GM21619 (cell line): ENCODE data around the gene BLOC1S2.
"Not testable (repeated sequence)": the region's sequence is repeated elsewhere in the genome, so short reads cannot be mapped to it uniquely, and the experiment has no call there.

Source experiments
- ATAC-seq: cut with Tn5 transposase; IDR thresholded peaks from one replicate; pipeline ENCODE4 v1.9.1; 2021; ENCODE audit not compliant: unreplicated experiment

BLOC1S2 gene

DNA sequence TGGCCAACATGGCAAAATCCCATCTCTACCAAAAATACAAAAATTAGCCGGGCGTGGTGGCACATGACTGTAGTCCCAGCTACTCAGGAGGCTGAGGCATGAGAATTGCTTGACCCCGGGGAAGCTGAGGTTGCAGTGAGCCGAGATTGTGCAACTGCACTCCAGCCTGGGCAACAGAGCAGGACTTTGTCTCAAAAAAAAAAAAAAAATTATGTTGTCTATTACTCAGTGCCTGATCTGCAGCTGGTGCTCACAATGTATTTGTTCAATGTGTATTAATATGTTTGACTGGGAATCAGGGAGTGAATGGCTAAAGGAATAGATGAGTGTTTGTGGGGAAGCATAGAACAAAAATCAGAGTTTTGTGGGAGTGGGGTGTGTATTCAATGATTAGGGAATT is 5.8 kb upstream of the BLOC1S2 start:
- ATAC-seq, result not testable (repeated sequence)

DNA sequence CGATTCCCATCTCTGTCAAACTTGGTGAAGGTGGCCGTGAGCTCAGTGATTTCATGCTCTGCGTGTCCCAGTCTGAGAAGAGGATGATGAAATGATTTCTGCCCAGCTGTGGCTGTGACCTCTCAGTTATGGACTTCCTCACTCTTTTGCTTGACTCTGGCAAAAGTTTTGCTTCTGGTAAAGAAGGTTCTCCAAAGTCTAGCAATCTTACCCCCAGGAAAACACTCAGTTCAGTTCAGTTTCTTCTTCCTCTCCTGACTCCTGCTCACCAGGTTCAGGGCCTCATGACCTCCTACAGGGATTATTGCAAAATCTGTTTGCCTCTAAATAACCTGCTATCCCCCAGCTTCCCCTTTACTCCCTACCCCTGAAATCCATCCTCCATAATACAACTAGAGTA is 4.9 kb upstream of the BLOC1S2 start:
- ATAC-seq, result no peak

DNA sequence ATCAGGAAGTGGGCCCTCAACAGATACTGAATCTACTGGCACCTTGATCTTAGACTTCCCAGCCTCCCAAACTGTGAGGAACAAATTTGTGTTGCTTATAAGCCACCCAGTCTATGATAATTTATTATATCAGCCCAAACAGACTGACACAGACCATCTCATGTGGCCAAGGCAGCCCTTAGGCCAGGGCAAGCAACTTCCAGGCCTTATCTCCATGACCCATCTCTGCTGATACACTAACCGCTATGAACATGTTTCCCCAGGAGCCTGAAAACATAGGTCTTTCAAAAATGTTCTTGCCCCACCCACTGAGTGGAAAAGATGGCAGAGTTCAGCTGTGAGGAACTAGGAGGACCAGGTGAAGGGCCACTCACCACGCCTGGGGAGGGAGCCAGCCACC is 3.2 kb upstream of the BLOC1S2 start:
- no peak for ATAC-seq

DNA sequence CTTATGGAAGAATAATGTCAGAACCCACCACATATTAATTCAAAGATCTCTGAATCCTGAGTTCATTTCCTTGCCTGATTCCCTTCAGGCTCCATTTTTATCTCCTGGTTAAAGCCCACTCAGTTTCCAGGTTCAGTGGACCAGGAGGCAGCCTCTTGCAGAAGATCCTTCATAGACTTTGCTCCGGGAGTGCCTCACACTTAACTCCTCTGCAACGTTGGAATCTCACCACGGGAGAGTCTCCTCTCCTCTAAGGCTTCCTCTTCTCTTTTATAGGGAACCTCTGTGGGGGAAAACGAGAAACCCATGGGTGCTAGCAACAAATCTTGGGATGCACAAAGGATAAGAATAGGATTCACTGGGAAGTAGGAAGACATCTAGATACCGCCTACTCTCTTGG is 1.7 kb upstream of the BLOC1S2 start:
- ATAC-seq, result no peak

DNA sequence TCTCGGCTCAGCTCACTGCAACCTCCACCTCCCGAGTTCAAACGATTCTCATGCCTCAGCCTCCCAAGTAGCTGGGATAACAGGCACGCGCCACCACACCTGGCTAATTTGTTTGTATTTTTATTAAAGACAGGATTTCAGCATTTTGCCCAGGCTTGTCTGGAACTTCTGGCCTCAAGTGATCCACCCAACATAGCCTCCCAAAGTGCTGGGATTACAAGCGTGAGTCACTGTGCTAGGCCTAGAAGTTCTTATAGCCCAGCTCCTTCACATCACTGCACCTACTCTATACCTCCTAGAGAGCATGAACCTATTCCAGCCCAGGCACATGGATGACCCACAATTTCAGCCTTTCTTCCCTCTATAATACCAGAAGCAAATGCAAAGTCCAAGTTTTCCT is 1.3 kb upstream of the BLOC1S2 start:
- ATAC-seq, result no peak

DNA sequence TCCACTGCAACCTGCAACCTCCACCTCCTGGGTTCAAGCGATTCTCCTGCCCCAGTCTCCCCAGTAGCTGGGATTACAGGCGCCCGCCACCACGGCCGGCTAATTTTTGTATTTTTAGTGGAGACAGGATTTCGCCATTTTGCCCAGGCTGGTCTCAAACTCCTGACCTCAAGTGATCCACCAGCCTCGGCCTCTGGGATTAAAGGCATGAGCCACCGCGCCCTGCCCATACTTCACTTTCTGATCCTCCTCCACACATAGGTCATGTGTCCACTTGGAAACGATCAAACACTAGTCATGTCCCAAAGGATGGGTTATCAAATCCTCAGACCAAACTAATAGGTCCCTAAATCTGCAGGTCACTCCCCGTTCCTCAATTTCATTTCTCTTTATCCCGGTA is 1.2 kb downstream of the BLOC1S2 start:
- ATAC-seq, result not testable (repeated sequence)

DNA sequence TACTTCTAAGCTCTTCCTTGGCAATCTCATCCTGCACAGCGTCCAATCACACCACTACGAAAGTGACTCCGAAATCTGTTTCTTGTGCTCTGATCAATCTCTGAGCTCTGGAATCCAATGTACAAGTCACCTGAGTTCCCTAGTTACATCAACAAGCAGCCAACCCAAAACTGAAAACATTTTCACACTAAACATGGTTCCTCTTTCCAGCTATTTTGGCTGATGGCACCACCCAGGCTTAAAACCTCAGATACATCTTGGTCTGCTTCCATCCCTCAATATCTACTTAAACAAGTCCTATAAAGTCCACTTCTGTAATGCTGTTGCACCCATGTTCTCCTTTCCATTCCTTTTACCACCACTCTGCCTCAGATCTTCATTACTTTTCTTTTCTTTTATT is 3.6 kb downstream of the BLOC1S2 start:
- no peak for ATAC-seq

DNA sequence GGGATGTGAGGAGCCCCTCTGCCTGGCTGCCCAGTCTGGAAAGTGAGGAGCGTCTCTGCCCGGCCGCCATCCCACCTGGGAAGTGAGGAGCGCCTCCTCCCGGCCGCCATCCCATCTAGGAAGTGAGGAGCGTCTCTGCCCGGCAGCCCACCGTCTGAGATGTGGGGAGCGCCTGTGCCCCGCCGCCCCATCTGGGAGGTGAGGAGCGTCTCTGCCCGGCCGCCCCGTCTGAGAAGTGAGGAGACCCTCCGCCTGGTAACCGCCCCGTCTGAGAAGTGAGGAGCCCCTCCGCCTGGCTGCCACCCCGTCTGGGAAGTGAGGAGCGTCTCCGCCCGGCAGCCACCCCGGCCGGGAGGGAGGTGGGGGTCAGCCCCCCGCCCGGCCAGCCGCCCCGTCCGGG is 9.5 kb downstream of the BLOC1S2 start:
- not testable (repeated sequence) for ATAC-seq

DNA sequence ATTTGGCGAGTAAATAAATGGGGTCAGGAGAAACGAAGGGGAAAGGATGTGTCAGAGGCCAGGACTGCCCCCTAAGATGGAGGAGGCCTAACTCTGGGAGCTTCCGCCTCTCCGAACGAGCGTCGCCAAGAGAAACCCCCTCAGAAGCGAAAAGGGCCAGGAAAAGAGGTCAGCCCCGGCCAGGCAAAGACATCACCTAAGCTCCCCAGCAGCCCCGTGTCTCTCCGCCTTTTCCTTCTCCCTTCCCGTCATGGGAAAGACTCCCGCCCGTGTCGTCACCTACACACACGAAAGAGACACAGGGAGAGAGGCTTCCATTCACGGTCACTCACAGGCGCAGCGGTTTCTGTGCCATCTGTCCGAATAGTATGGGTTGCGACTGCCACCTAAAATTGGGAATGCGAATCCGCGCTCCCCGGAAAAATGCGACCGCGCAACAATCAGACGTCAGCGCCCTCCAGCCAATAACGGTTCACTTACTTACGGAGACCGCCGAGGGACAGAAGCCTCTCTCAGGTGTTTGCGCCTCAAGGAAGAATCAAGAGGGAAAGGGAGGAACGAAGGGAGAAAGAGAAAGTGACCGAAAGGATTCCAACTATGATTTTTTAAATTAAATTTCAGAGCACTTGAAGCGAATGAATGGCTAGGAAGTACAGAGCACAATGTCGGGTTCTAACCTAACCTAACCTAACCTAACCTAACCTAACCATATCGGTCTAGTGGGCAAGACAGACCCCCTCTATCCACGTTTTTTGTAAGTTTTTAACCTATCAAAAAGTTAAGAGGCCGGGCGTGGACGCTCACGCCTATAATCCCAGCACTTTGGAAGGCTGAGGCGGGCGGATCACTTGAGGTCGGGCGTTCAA is 19.0 kb downstream of the BLOC1S2 start, which contains the start of gene CWF19L1:
Gene CWF19L1, minus strand, starts transcription at position 400 of the 866 bp plus-strand sequence. Its CDS starts 45 bp downstream, at position 355.
- peak; percentile 84 for ATAC-seq

DNA sequence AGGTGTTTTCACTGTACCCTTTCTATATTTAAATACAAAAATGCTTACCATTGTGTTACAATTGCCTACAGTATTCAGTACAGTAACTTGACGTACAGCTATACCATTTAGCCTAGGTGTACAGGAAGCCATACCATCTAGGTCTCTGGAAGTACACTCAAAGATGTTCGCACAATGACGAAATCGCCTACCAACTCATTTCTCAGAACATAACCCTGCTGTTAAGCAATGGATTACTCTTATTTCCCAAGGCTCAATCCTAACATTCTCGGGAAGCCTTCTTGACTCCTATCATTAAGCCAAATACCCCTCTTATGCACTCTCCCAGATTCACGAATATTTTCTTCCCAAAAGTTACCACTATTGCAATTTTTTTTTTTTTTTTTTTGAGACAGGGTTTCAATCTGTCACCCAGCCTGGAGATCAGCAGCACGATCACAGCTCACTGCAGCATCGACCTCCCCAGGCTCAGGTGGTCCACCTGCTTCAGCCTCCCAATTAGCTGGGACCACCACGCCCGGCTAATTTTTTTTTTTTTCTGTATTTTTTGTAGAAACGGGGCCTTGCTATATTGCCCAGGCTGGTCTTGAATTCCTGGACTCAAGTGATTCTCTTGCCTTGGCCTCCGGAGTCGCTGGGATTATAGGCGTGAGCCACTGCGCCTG is 20.5 kb downstream of the BLOC1S2 start:
- no peak for ATAC-seq

DNA sequence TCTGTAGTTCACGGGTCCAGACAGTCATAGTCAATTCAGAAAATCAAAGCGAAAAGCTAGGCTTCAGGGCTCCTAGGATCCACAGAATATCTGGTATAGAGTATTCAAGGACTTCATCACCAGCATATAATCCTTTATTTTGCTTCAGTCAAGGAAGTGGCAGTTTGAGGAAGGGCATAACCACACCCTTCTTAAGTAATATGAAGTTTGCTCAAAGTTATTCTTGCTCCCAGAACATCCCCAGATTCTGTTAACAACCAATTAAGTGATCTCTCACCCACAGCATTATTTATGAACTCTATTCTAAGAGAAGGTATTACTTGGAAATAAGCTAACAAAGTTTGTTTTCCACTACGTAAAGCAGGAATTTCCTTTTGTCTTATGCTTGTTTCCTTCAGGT is 32.3 kb downstream of the BLOC1S2 start:
- ATAC-seq, result no peak

DNA sequence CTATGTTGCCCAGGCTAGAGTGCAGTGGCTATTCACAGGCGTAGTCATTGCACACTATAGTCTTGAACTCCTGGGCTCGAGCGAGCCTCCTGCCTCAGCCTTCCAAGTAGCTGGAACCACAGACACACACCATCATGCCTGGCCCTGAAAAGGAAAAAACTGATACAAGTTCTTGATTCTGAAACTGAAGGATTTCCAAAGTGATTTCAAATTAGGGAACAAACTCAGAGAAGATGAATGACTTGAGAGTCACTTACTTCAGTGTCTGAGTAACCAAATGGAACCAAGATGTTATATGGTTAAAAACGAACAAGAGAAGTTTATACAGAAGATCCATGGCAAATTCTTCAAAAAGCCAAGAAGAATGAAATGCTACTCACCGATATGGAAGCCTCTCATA is 33.4 kb downstream of the BLOC1S2 start:
- ATAC-seq, result no peak

DNA sequence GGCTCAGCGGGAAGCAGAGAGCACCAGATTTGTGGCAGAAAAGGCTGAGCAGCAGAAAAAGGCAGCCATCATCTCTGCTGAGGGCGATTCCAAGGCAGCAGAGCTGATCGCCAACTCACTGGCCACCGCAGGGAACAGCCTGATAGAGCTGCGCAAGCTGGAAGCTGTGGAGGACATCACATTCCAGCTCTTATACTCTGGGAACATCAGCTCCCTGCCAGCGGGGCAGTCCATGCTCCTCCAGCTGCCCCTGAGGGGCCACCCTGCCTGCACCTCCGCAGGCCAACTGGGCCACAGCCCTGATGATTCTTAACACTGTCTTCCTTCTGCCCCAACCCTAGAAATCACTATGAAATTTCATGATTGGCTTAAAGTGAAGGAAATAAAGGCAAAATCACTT is 37.7 kb downstream of the BLOC1S2 start:
- no peak for ATAC-seq

DNA sequence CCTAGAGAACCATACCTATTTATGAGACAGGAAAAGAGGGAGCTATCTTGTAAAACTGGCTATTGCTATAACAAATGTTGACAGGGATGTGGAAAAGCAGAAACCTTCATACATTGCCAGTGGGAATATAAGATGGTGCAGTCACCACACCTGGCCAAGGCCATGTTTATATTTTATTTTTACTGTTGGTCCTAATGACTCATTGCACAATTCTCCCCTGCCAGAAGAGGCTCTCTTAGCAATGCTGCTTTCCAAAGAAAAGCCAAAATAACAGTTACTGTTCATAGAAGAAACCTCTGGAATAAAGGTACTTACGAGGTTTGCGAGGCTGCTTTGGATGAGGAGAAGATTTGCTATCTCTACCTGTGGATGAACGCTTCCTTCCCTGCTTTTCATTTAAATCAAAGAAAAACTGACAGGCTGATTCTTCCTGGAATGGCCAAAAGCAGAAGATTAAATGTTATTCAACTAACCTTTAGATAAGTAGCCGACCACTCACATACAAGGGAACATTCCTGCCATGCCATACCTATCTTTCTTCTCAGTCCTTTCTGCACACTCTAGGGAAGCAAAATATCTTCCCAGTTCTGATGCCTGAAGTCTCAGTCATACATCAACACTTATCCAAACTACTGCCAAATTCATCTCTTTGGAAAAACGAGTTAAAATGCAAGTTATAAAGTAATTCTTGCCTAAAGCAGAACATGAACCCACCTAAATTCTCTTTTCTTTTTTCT is 40.8 kb downstream of the BLOC1S2 start:
- no peak for ATAC-seq

DNA sequence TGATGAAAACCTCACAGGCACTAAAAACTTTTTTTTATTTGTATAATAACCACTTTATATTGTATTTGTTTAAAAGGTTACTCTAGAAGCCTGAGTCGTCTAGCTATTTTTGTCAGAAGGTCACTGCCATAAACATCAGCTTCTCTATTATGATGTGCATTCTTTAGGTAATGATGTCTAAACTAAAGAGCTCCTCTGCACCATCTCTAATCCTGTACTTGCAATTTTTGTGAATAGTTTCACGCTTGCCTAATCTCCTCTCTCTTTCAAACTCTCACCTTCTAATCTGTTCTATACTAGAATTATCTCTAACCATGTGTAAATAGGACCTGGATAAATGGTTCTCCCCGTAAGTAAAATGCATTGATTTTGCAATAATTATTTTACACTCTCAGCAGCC is 46.6 kb downstream of the BLOC1S2 start:
- ATAC-seq, result no peak

DNA sequence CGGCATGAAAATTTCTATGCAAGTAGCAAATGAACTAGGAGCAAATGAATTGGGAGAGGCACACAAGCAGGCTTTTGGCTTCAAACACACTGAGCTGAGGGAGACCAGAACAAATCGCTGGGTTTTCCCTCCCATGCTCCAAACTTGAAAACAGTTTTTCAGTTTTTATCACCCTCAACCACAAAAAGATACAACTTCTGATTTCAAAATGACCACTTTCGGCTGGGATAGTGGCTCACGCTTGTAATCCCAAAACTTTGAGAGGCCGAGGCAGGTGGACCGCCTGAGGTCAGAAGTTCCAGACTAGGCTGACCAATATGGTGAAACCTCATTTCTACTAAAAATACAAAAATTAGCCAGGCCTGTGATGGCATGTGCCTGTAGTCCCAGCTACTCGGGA is 48.1 kb downstream of the BLOC1S2 start:
- no peak for ATAC-seq

DNA sequence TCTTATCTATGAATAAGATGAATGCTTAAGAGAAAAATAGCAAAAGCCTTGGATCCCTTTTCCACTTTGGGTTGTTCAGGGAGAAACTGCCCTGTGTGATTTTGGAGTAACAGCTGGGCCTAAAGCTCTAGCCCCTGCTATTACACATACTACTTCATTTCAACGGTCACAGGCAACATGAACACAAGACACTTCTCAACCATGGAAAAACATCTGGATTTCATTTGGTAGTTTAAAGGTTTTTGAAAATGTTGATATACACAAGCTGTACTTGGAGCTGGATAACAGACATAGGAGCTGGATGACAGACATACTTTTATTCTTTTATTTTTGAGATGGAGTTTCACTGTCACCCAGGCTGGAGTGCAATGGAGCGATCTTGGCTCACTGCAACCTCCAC is 54.4 kb downstream of the BLOC1S2 start:
- ATAC-seq, result no peak

DNA sequence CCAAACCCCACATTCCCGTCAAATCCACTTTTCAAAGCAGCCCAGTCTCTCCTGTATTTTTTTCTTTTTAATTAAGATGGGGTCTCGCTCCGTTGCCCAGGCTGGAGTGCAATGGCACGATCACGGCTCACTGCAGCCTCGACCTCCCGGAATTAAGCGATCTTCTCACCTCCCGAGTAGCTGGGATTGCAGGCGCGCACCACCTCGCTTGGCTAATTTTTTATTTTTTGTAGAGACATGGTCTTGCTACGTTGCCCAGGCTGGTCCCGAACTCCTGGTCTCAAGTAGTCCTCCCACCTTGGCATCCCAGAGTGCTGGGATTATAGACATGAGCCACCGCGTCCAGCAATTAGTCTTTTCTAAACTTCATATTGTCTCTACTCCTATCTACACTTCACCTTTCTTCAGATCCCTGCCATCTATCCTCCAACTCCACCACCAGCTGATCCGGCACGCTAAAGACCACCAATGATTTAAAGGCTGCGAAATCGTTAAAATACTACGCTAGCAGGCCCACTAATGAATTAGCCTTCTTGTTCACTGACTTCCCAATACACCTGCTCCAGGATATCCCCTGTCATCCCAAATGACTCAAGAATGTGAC is 56.6 kb downstream of the BLOC1S2 start:
- no peak for ATAC-seq

DNA sequence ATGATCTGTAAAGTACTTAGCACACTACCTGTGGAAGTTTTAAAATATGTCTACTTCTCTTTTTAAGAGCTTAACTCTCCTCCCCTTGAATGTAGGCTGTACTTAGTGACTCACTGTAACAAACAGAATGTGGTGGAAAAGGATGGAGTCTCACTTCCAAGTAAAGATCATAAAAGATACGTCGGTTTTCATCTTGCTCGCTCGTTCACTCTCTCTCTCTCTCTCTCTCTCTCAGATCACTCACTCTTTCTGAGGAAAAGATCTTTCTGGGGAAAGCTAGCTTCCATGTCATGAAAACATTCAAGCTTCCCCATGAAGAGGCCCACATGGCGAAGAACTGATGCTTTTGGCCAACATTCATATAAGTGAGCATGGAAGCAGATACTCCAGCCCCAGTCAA is 62.6 kb downstream of the BLOC1S2 start:
- ATAC-seq, result no peak
